SK-MEL-5 (cell line): ENCODE results near the gene PLXNA2. TPM values are rescaled to one million over a fixed set of nuclear protein-coding genes. Genes with fewer than 3 reads are reported as not detected.

ENCODE experiments used
- DNase-seq: peaks from one replicate; pipeline ENCODE4 v3.0.0-alpha.2; 2016; ENCODE audit warnings: low read depth, low spot score
- in situ Hi-C: cut with HindIII; loops from 2 replicates; pipeline ENCODE4 v1.10.0; 2016; ENCODE audit warnings: low sequenced_read_pairs, high pct_unique_total_duplicates, low pct_unique_long_range_greater_than_20kb
- total RNA-seq: library from RNA; depleted of rRNA; stranded (reverse); fragments of >200 nt; shearing (Covaris generic); gene quantifications from 2 replicates; pipeline ENCODE4 v1.2.3, GENCODE V29; 2014

PLXNA2 gene
- total RNA-seq, 1 experiment from 2014 or later: 0.34 TPM

- in situ Hi-C loops: no loop called here
- no peak for DNase-seq
Observed at GRCh38 chr1:208153386-208153785, 90.8 kb downstream of the PLXNA2 start.

- no peak for DNase-seq
- in situ Hi-C loops: no loop called here
Observed at GRCh38 chr1:208151728-208152598, 92.2 kb downstream of the PLXNA2 start.

DNA sequence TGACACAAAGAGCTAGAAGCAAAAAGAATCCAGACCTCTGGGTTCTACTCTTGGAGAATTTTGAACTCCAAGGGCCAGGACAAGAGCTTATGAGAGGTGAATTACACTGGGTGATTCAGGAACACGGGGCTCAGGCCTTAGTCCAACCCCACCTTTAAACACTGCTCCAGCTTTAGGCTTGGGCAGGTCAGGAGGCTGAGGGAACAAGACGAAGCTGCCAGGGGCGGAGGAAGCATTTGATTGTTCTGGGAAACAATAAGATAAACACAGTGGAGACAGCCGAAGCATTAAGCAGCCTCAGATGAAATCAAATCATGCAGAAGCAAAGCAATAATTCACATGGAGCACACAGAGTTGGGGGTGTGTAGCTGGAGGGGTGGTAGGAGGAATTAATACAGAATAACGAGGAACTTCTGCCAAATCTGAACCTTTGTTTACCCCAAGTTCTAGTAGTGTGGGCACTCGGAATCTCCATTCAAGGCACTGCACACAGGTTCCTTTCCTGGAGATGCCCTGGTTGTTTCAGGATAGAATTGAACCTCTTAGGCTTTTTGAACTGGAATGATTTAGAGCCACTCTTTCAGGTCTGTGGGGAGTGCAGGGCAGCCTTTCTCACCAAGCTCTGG, 93.2 kb downstream of the PLXNA2 start:
- no peak for DNase-seq
- in situ Hi-C loops: no loop called here

- in situ Hi-C loops: no loop called here
- no peak for DNase-seq
Observed at GRCh38 chr1:208149776-208150514, 94.2 kb downstream of the PLXNA2 start.

DNA sequence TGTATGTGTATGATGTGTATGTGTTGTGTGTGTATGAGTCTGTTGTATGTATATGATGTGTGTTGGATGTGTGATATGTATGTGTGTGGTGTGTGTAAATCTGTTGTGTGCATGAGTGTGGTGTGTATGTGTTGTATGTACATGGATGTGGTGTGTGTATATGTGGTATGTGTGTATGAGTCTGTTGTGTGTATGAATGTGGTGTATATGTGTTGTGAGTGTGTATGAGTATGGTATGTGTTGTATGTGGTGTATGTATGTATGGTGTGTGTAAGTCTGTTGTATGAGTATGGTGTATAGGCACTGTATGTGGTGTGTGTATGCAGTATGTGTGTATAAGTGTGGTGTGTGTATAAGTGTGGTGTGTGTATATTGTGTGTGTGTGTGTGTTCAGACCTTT, 95.0 kb downstream of the PLXNA2 start:
- in situ Hi-C loops: no loop called here
- no peak for DNase-seq

DNA sequence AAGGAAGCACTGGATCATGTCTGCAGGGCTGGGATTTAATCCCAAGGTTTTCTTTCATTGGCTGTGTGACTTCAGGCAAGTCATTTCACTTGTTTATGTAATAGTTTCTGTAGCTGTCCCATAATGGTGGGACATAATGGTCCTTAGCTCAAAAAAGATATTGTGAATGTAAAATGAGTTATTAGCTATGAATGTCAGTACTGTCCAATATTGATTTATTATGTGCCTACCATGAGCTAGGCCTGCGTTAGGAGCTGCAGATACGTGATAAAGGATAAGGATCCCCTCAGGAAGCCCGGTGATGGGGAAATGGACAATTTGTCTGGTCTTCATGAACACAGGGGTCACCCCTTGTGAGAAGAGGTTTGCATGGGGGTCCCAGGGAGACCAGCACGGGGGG, 95.8 kb downstream of the PLXNA2 start:
- in situ Hi-C loops: no loop called here
- no peak for DNase-seq

DNA sequence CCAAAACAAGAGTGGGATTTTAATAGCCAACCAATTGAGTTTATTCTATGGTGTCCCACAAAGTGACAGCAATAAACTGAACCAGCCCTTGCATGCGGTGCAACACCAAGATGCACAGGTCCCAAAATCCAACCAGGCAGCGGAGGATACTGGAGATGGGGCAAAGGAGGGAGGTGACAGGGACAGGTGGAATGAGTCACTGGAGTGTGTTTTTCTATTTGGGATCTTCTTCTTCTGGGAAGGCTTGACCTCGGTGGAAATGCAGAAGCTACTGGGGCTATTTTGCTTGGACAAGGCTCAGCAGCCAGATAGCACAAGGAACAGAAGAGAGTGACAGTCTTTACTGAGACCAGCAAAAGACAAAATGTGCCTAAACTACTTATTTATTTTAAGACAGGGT, 97.5 kb downstream of the PLXNA2 start:
- in situ Hi-C loops: no loop called here
- no peak for DNase-seq

DNA sequence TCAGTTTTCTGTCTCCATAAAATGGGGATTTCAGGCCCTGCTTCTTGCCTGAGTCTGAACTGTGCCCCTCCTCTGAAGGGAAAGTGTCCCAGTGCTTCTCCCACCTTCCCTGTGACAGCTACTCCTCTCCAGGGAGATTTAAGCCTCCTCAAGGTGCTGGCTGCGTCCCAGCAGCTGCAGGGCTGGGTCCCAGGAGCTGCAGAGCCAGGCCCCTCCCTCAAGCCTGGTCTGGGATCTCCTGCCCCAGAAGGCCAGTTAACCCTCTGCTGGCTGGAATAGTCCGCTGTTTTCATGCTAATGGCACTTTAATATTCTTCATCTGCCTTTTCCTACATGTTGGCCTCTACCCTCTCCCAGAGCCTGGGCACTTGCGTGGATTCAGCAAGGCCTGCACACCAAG, 99.0 kb downstream of the PLXNA2 start:
- no peak for DNase-seq
- in situ Hi-C loops: no loop called here

GRCh38 chr1:208142590-208143382, 101.4 kb downstream of the PLXNA2 start:
- in situ Hi-C loops: no loop called here
- DNase-seq: no peak

- DNase-seq: no peak
- in situ Hi-C loops: no loop called here
Observed at GRCh38 chr1:208141610-208142192, 102.5 kb downstream of the PLXNA2 start.

- in situ Hi-C loops: no loop called here
- DNase-seq: no peak
Observed at GRCh38 chr1:208139434-208140045, 104.6 kb downstream of the PLXNA2 start.

DNA sequence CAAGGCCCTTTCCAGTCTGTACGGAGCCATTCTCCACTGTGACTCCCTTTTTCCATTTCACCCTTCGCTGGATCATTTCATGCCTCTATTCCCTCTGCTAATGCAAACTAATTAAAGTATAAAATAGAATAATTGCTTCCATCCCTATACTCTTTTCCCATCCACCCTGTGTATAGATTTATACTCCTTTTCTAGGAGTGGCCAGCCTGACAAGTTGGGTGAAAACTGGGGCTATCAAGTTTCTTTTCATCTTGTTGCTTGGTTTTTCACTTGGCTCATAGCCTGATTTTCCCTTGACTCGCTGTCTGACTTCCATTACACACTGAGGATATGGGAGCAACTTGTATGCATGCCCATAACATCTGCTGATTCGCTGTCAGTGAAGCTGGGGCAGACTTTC, 107.0 kb downstream of the PLXNA2 start:
- no peak for DNase-seq
- in situ Hi-C loops: no loop called here

- DNase-seq: no peak
- in situ Hi-C loops: no loop called here
Observed at GRCh38 chr1:208136459-208137182, 107.6 kb downstream of the PLXNA2 start.

GRCh38 chr1:208135354-208135753, 108.8 kb downstream of the PLXNA2 start:
- DNase-seq: no peak
- in situ Hi-C loops: no loop called here

DNA sequence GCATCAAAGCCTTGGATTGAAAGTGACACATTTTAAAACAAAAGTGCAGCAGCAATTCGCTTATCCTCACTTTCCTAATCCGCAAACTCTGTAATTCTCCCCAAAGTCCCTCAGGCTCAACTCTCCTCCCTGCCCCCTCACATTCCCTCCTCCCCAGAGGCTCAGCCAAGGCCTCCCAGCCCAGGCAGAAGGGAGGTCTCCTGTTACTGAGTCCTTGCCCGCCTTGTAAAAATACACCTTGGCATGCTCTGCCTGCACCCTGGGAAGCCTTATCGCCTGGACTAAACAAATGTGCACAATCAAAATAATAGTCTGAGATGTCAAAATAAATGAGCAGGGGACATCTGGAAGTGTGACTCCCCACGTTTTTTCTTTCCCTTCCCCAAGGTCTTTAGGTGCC, 109.7 kb downstream of the PLXNA2 start:
- in situ Hi-C loops: no loop called here
- no peak for DNase-seq

DNA sequence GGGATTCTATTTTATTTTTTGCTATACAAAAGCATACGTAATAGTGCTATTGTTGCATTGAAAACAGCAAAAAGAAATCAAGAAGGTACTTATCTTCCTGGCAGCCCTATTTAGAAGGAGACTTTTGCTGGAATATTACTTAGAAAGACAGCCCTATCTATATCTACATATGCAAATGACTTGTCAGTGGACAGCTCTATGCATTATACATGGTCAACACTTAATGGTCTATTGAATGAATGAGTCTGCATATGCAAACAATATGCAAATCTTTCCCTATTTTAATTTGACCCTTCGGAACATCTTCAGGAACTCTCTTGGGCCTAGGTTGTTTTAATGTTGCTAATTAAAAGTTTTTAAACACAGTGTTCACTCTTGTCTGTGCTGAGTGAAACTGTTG, 110.8 kb downstream of the PLXNA2 start:
- in situ Hi-C loops: no loop called here
- no peak for DNase-seq
